Glomerular visceral epithelial cell (primary cell): ENCODE data around the gene LYSET.
A peak's percentile ranks its signal among the peaks of the same experiment; 100 is the strongest.
"Not testable (repeated sequence)": the region's sequence is repeated elsewhere in the genome, so short reads cannot be mapped to it uniquely, and the experiment has no call there.

Source experiments
- DNase-seq: peaks from one replicate; pipeline ENCODE4 v3.0.0-alpha.2; 2016; ENCODE audit errors: extremely low spot score

The LYSET gene, protein sequence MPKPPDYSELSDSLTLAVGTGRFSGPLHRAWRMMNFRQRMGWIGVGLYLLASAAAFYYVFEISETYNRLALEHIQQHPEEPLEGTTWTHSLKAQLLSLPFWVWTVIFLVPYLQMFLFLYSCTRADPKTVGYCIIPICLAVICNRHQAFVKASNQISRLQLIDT

DNA sequence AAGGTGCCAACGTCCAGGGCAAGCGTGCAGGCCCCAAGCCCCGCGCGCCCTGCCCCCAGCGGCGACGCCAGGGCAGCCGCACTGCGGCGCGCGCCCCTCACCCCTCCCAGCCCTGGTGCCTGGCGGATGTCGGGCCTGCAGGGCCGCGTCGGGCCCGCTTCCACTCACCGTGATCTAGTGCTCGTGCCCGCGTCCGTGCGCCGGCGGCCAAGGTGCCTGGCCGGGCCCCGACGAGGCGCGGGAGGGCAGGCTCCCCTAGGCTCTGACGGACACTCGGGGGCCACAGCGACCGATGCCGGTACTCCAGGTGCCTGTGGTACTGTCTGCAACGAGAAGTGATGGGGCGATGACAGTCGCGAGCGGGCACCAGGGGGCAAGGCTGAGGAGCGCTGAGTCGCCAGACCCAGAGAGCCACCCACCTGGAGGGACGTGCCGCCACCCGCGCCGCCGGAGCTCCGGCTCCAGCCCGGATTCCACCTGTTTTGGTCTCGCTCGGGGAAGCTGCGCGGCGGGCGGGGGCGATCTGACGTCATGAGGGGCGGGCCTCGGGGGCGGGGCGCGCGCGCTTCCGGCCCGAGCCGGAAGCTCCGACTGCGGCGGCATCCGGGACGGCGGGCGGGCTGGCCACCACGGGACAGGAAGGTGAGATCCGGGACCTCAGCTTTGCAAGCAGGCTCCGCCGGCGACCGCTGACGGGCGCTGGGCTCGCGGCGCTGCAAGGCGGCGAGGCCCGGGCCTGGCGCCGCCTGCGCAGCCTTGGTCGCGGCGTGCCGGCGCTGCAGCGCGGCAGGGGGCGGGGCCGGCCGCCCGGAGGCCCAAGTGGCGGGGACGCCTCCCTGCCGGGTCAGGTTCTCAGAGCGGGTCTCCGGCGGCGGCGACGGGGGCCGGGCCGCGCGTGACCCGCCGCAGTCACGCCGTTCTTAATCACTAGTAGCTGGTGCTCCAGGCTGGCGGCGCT lies at the start of gene LYSET, which contains the start of gene MOAP1:
Gene LYSET (plus strand): TSS at position 927 of the 958 bp plus-strand sequence. CDS start 89 bp downstream, outside the sequence.
Gene MOAP1 (minus strand): TSS at position 507 of the 958 bp plus-strand sequence. CDS start 655 bp downstream, outside the sequence.
- DNase-seq = peak; percentile 90

DNA sequence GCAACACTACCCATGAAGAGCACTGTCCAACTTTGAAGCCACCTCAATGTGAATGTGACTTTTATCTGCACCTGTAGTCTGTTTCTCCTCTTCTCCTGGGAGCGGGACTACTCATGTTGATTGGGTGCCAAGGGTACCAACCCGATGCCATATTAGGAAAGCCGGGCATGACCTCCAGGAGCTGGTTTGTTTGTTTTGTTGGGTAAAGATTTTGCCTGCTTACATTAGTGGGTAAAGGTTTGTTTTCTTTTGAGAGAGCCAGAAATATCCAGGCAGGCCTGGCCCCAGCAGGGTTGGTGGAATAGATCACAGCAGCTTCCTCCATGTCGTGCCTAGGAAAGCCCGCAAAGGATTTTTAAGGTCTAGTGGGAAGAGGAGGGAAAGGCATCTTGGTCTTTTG lies 49.7 kb upstream of the LYSET start:
- no peak for DNase-seq

- no peak for DNase-seq
Observed at GRCh38 chr14:93136009-93136408, 49.1 kb upstream of the LYSET start.

DNA sequence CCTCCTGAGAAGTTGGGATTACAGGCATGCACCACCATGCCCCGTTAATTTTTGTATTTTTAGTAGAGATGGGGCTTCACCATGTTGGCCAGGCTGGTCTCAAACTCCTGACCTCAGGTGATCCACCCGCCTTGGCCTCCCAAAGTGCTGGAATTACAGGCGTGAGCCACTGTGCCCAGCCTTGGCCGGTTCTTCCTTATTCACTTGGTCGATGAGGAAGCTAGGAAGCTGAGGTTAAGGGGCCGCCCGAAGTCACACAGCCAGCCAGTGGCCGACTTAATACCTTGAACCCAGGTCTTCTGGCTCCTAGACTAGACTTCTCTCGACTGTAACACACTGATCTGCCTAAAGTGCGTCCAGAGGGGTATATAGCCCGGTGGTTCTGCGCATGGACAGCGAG lies 48.6 kb upstream of the LYSET start:
- not testable (repeated sequence) for DNase-seq

GRCh38 chr14:93137864-93138263 lies 47.3 kb upstream of the LYSET start:
- DNase-seq = no peak

DNA sequence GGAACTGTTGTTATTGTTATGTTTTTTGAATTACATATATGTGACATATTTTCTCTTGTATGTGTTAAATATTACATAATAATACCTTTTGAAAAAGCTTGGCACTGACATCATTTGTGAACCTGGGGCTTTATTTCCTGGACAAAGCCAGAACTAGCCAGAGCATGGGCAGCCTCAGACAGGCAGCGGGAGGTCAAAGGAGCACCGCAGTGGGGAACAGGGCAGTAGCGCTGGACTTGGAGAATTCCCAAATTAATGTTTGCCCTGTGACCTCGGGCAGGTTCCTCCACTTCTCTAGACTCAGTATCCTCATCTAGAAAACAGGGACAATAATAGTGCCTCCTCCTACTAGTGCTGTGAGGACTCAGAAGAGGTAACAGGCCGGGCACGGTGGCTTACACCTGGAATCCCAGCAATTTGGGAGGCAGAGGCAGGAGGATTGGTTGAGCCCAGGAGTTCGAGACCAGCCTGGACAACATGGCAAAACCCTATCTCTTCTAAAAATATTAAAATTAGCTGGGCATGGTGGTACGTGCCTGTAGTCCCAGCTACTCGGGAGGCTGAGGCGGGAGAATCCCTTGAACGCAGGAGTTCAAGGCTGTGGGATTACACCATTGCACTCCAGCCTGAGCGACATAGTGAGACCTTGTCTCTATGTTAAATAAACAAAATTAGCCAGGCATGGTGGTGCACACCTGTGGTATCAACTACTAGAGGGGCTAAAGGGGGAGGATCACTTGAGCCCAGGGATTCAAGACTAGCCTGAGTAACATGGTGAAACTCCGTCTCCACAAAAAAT lies 42.1 kb upstream of the LYSET start:
- no peak for DNase-seq

- no peak for DNase-seq
Observed at GRCh38 chr14:93146119-93146518, 39.0 kb upstream of the LYSET start.

- DNase-seq = no peak
Observed at GRCh38 chr14:93148979-93149378, 36.1 kb upstream of the LYSET start.

- peak; percentile 17 for DNase-seq
Observed at GRCh38 chr14:93150227-93151208, 34.6 kb upstream of the LYSET start.

DNA sequence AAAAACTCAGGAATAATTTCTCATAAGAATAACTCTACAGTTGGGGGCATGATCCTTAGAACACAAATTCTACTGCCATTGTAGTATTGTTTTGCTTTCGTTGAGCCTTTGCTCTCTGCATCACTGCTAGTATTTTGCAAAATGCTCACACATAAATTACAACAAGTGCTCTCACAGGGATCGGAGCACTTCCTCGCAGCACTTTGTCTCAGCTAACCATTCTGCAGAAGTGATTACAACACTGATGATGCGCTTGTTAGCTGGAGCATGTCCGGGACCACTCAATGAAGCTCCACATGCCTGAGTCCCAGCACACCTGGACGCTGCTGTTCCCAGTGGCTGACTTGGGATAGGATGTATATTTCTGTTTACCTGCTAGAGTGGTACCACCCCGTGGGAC lies 32.0 kb upstream of the LYSET start:
- no peak for DNase-seq

DNA sequence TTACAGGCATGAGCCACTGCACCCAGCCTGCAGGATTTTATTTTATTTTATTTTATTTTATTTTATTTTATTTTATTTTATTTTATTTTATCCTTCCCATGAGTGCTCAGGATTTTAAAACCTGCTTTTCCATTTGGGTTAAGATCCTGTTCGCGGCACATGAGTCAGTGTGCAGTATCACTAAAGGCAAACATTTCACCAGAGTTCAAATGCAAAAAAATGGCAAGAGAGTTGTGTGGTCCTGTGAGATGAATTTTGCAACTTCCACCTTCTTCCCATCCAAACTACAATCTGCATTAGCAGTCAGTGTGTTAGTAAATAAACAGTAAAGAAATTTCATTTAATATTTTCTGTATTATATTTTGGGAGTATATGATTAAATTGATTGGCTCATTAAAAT lies 29.4 kb upstream of the LYSET start:
- no peak for DNase-seq

- DNase-seq = no peak
Observed at GRCh38 chr14:93156693-93157369, 28.3 kb upstream of the LYSET start.

GRCh38 chr14:93158349-93158748 lies 26.8 kb upstream of the LYSET start:
- not testable (repeated sequence) for DNase-seq

GRCh38 chr14:93159625-93160352 lies 25.3 kb upstream of the LYSET start:
- DNase-seq = not testable (repeated sequence)

DNA sequence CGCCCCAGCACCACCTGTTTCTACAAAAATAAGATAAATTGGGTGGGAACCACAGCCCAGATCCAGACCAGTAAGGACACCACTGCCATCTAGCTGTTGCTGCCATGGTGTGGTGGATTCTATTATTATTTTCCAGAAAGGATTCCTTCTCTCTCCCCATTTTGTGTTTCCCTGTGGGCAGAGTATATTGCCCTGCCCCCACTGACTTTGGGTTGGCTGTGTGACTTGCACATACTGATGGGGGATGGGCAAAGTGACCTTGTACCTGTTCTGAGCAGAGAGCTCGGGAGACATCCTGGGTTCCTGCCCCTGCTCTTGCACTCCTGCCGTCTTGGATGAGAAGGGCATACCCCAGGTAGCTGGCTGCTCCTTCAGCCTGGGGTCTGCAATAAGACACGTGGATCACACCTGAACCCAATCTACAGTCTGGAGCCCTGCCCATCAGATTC lies 24.7 kb upstream of the LYSET start:
- peak; percentile 32 for DNase-seq

- DNase-seq = no peak
Observed at GRCh38 chr14:93161411-93161940, 23.6 kb upstream of the LYSET start.

DNA sequence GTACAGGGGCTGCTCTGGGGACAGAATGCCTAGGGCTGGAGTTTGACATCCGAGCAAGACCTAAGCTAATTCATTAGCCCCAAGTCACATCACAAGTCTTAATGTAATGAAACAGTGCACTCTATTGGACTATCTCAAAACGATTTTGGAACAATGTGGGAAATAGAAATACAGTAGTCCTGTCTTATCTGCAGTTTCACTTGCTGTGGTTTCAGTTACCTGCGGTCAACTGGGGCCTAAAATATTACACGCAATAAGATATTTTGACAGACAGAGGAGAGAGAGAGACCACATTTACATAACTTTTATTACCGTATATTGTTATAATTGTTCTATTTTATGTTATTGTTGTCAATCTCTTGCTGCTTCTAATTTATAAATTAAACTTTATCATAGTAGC lies 21.6 kb upstream of the LYSET start:
- DNase-seq = no peak

DNA sequence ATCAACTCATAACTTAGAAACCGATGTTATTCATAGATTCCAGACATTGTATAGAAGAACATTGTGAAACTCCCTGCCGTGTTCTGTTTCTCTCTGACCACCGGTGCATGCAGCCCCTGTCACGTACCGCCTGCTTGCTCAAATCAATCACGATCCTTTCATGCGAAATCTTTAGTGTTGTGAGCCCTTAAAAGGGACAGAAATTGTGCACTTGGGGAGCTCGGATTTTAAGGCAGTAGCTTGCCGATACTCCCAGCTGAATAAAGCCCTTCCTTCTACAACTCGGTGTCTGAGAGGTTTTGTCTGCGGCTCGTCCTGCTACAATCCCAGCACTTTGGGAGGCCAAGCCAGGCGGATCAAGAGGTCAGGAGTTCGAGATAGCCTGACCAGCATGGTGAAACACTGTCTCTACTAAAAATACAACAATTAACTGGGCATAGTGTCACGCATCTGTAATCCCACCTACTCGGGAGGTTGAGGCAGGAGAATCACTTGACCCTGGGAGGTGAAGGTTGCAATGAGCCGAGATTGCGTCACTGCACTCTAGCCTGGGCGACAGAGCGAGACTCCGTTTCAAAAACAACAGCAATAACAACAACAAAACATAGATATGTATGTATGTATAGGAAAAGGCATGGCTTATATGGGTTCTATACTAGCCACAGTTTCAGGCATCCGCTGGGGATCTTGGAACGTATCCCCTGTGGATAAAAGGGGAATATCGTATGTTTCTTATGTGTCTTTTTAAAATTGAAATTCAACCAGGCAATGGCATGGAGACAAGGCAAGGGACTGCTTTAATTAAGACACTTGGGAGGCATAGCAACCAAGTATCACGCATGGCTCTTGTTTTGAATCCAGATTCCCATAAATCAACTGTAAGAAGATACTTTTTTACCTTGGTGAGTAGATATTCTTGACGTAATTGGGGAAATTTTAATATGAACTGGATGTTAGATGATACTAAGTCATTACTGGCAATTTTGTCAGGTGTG lies 19.5 kb upstream of the LYSET start:
- peak; percentile 55 for DNase-seq
